ENCODE results near the gene C16orf78. TPM values are rescaled to one million over a fixed set of nuclear protein-coding genes. Genes with fewer than 3 reads are reported as not detected.

C16orf78 gene
- total and polyA plus RNA-seq, 2 of the 8 experiments (the other 6 are each of a cell fraction or from before 2014, with no cell fraction given) = not detected

DNA sequence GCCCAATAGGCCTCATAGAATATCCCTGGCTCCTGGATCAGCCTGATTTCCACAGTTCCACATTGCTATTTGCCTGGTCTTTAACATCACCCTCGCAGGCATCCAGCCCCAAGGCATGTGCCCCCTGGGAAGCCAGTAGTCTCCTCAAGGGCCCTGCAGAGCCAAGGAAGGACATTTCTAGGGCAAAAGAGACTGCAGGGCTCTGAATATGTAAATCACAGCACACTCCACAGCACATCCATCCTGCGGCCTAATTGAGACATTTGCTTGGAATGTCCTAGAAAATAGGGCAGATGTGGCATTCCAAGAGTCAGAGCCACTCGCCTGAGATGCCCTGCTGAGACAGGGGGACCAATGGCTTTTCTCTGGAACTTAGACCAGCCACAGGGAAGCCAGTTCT, 11.4 kb upstream of the C16orf78 start:
- no peak overlapping the region for H3K4me3 ChIP-seq (ENCODE audit: extremely low read depth in 1 of 4, insufficient read depth in 2 of 4, low read depth in 3 of 4, low read length in 4 of 4)
- no peak for TF ChIP-seq BCL11A (IDR thresholded peaks at IDR 0.05; ENCODE audit: low read depth in 2 of 2, low read length in 2 of 2)
- TF ChIP-seq TEAD4 (IDR thresholded peaks at IDR 0.05; ENCODE audit: low read depth, low read length) = peak; percentile 54
- TF ChIP-seq YY1 (IDR thresholded peaks at IDR 0.05; ENCODE audit: low read depth, low read length) = no peak
- TF ChIP-seq HDAC2 (IDR thresholded peaks at IDR 0.05; ENCODE audit: borderline replicate concordance in 1 of 2, low read depth in 2 of 2, low read length in 2 of 2) = no peak
- POLR2A ChIA-PET (ENCODE audit: partially characterized antibody) = no interaction called here
- H3K23ac ChIP-seq (ENCODE audit: insufficient read length) = no peak overlapping the region
- CTCF ChIA-PET (ENCODE audit: partially characterized antibody) = interaction anchor here (1.7 to 1.8 kb wide), 3 partner anchors 10 to 13 kb away, joined by 4 to 10 read pairs (median 5); no protein-coding TSS in a partner anchor
- no peaks in the 10 kb centered on the region for H3K36me3 ChIP-seq (ENCODE audit: control insufficient read depth in 2 of 4, insufficient read depth in 4 of 4, low read length in 3 of 4)
- no peak overlapping the region for H2BK15ac ChIP-seq (ENCODE audit: low read length)
- no peaks in the 10 kb centered on the region; the same call in 1 of the 2 replicates for H3K79me1 ChIP-seq (ENCODE audit: low read depth, low read length)
- H4K20me1 ChIP-seq (replicated peaks in 1 of 2; ENCODE audit: control insufficient read depth in 1 of 2, insufficient read depth in 2 of 2, low read length in 2 of 2) = no peaks in the 10 kb centered on the region
- peaks cover 0 to 8% (median 5%) of the 10 kb centered on the region in 4 experiments; a peak in 5 of 7 replicates for H3K4me1 ChIP-seq (replicated peaks in 1 of 4; ENCODE audit: control insufficient read depth in 3 of 4, insufficient read depth in 4 of 4, low read length in 3 of 4)
- no peak overlapping the region for H3K27ac ChIP-seq (ENCODE audit: low read depth, low read length)
- H4K5ac ChIP-seq (ENCODE audit: insufficient read length, low read depth, low read length) = no peak overlapping the region
- H3K9ac ChIP-seq (replicated peaks in 1 of 4; ENCODE audit: extremely low read depth in 1 of 4, low read depth in 3 of 4, low read length in 3 of 4) = no peak overlapping the region
- no peak overlapping the region for H3K4ac ChIP-seq (replicated peaks; ENCODE audit: insufficient read length, low read depth, low read length)
- H4K91ac ChIP-seq (replicated peaks; ENCODE audit: insufficient read length, low read length) = no peak overlapping the region
- H3K79me2 ChIP-seq (ENCODE audit: control insufficient read depth in 1 of 2, insufficient read depth in 2 of 2, low read length in 2 of 2) = no peaks in the 10 kb centered on the region
- FAIRE-seq (no peak), DNase-seq (ENCODE audit: low read depth in 1 of 2, low spot score in 2 of 2) (no peak)
- H3K4me2 ChIP-seq (ENCODE audit: insufficient read depth in 1 of 2, low read depth in 2 of 2, low read length in 2 of 2) = no peak overlapping the region
- H3K27me3 ChIP-seq (replicated peaks in 1 of 4; ENCODE audit: control insufficient read depth in 3 of 4, extremely low read depth in 1 of 4, insufficient read depth in 3 of 4, low read length in 3 of 4) = no peaks in the 10 kb centered on the region; a peak in 1 of 7 replicates
- no peak overlapping the region for H3K14ac ChIP-seq (ENCODE audit: insufficient read length)
- 60% methylated on average over 3 of the region's 3 CpGs; no CpG with 5 or more reads in 1 of the 2 experiments for WGBS, 2 experiments (ENCODE audit: extremely low coverage in 1 of 2, insufficient coverage in 1 of 2, insufficient read length in 1 of 2, insufficient replicate concordance in 2 of 2, low coverage in 1 of 2, low lambda C conversion rate in 2 of 2, missing lambda C conversion rate in 1 of 2)
- H2AK5ac ChIP-seq (ENCODE audit: low read depth, low read length) = no peak overlapping the region
- H3K23me2 ChIP-seq (ENCODE audit: low read depth, low read length) = no peaks in the 10 kb centered on the region
- no peak overlapping the region for H2BK5ac ChIP-seq (ENCODE audit: low read depth, low read length)
- H3K9me3 ChIP-seq (ENCODE audit: insufficient read depth in 2 of 2, low read depth in 1 of 2, low read length in 1 of 2) = no peaks in the 10 kb centered on the region
- no peak overlapping the region for H2BK20ac ChIP-seq (ENCODE audit: low read length)
- no peak overlapping the region for H2BK120ac ChIP-seq (replicated peaks; ENCODE audit: low read depth, low read length)
- H4K8ac ChIP-seq (ENCODE audit: extremely low read depth, insufficient read depth, low read length) = no peak overlapping the region
- H3K56ac ChIP-seq (replicated peaks; ENCODE audit: insufficient read length, low read depth, low read length) = no peak overlapping the region
- no peak overlapping the region for H3K18ac ChIP-seq (ENCODE audit: extremely low read depth, low read length)
- no peak overlapping the region for H2BK12ac ChIP-seq (ENCODE audit: low read depth, low read length)
- H2AFZ ChIP-seq (ENCODE audit: low read length) = no peak overlapping the region
